CD1c-positive myeloid dendritic cell (primary cell): ENCODE results near the gene TGFBR2.
A peak's percentile ranks its signal among the peaks of the same experiment; 100 is the strongest.
"Not testable (repeated sequence)": the region's sequence is repeated elsewhere in the genome, so short reads cannot be mapped to it uniquely, and the experiment has no call there.

Experiments used
- DNase-seq: peaks from one replicate; pipeline ENCODE4 v3.0.0-alpha.2; 2016; ENCODE audit errors: extremely low spot score

The TGFBR2 gene

DNA sequence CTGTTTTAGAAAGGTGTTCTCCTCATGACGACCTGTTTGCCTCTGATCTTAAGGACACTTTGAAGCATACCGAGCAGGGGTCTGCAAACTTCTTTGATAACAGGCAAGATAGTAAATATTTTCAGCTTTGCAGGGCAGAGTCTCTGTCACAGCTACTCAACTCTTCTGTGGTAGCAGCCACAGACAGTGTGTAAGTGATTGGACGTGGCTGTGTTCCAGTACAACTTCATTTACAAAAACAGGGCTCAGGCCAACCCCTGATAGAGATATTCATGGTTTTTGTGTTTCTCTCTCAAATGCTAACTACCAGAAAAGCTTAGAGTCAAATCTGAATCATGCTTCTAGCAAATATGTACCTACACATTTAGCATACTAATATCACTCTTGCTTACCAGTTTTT, 51.5 kb downstream of the TGFBR2 start:
- no peak for DNase-seq

DNA sequence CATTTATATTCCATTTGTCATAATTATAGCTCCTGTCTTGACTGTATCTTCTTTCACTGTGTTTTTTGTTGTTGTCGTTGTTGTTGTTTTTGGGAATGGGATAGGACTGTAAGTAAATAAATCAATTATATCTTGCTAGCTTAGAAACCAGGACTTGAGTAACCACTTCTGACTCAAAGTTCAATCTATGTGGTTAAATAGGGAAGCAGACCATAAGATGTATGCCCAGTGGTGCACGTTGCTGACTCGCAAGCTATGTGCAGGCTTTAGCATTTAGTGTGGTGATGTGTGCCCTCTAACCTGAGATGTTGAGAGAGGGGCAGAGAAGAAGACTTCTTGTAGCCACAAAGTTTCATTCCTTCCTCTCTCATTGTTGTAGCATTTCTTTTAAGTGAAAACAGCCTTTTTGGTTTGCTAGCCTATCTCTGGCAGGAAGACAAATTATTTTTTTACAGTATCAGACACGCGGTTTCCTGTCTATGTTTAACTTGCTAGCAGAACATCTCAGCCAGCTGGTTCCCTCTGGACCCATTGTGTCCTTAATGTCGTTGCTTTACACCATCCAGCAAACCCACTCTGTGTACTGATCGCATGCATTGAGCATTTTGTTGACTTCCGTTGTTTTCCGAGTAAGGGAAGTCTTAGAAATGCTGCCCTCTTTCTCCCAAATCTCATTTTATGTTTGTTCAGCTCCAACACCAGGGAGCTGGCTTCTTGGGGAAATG, 52.1 kb downstream of the TGFBR2 start:
- DNase-seq: peak; percentile 81

DNA sequence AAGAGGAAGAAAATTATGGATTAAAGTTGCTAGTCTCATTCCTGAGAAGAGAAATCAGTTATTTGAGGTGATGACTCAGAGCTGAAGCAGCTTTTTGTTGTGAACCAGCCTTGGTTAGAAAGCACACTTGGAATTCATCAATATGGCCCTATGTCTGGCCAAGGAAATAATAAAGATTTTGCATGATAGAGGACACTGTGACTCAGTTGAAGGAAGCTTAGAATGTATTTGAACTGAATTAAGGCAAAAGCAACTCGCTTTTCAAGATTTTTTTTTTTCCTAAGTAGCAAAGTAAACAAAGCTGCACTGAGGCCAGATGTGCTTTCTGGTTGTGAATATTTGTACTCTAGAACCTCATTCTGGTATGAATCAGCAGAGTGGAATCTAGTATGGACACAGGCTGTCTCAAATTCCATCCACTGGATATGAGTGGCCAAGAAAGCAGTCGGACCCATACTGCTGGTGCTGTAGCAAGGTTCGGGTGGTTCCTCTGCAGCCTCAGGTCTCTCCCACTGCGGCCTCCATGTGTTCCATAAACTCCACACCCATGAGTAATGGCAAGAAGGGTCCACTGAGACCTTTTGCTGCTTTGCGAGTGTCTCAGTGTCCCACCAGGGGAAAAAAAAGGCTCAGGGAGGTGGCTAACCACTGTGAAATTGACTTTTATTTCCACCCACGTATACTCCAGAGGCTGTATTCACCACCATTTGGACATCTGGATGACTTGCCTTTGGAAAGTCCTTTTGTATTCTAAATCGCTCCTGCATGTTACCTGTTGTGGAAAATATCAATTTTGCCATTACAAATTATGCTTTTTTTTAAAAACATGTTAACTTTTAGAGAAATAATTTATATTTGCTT, 53.1 kb downstream of the TGFBR2 start:
- DNase-seq: peak; percentile 45

DNA sequence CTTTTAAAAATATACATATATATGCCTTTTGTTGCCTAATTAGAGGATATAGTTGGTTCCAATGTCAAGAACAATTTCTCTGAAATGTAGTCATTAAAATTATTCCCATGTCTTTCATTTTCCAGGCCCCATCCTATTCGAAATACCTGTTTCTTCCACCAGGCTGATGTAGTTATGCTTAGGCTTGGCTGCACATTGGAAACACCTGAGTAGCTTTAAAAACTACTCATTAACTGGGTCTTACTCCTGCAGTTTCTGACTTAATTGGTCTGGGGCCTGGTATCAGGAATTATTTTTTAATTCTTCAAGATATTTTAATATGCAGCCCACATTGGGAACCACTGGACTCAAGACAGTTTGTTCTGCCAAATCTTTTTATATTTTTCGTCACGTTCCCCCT, 53.7 kb downstream of the TGFBR2 start:
- DNase-seq: no peak

DNA sequence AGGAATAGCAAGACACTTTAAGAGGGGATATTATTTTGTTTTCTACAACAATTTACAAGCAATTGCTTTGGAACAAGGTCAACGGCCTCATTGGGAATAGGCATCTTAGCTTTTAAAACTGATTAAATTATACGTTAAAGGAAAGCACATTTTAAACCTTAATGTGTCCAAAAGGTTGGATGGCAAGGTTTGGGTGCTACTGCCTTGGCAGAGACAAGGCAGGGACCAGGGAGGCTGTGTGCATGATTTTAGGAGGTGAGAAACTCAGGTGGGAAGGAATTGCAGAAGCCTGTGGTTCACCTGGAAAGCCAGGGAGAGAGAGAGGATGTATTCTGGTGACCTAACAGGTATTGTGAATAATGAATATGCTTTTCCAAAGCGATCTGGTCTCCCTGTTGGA, 54.3 kb downstream of the TGFBR2 start:
- DNase-seq: no peak

DNA sequence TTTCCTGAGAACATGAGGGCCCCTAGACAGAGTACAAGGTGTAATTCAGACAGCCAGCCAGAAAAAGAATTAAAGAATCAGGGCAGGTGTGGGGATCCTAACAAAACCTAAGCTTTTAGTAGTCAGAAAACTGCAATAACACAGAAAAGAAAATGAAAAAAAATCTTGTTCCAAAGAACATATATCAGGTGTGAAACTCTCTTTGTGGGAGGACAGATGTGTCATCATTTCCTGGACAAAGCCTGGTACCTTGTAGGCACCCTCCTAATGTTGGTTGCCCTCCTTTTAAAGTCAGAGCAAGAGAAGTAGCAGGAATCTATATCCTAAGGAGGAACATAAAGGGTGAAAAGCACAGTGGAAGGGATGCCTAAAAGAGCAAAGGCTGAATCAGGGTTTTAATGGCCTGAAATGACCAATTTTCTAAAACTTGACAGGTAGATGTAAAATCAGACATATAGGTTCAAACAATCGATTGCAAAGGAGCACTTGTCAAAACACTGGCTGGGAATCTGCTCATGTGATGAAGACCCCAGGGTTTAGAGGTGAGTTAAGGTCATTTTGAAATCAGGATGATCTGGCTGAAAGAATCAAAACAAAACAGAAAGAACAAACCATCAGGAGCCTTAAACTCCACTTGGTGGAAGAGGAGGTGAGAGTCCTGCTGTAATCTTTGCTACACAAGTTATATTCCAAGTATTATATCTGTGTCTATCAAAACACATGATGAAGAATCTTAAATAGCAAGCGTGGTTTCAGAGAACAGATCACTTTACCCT, 54.9 kb downstream of the TGFBR2 start:
- DNase-seq: no peak

DNA sequence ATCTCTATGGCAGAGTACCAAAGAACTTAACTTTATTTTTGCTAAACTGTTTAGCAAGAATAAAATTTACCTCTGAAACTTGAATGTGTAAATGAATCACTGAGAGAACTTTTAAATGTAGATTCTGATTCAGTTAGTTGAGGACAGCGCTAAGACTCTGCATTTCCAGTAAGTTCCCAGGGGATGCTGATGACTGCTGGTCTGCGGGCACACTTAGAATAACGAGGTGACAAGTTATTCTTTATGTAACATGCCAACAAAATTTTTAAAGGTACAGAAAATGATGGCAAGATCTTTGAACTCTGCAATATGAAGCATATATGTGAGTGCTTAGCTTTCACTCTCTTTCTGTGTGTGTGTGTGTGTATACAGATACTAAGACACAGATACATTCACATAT, 56.4 kb downstream of the TGFBR2 start:
- DNase-seq: no peak

DNA sequence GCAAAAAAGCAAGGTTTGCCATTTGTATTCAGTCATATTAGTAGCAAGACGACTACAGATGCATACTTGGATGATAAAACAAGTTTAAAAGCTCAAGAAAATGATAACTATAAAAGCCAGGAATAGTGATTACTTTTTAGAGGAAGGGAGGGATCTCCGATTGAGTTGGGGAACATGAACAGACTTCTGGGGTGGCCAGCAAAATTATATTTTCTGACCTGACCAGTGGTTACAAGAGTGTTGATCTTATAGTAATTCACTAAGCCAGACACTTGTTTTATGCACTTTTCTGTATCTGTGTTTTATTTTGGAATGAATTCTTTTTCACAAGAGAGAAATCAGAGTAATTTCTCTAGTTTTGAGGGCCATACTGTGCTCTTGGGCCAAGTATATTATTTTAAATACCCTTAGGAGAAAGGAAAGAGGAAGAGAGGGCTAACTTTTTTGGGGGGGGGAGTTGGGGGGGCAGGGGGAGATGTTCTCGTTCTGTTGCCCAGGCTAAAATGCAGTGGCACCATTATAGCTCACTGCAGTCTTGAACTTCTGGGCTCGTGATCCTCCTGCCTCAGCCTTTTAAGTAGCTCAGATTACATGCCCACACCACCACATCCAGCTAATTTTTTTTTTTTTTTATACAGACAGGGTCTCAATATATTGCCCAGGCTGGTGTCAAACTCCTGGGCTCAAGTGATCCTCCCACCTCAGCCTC, 57.3 kb downstream of the TGFBR2 start:
- DNase-seq: no peak

DNA sequence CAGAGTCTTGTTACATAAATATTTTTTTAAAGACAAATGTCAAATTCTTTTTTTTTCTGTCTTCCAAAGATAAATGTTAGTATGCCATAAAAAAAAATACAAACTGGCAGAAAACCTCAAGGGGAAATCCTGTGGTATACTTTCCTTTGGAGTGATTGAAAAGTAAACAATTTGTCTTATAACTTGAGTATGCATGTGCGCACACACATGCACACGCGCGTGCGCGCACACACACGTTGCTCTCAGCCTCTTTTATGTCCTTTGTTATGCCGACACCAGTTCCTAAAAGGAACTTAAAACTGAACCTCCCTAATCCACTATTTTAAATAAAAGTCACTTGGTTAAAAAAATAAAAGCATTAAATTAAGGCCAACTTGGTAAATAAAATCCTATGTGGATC, 58.1 kb downstream of the TGFBR2 start:
- no peak for DNase-seq

DNA sequence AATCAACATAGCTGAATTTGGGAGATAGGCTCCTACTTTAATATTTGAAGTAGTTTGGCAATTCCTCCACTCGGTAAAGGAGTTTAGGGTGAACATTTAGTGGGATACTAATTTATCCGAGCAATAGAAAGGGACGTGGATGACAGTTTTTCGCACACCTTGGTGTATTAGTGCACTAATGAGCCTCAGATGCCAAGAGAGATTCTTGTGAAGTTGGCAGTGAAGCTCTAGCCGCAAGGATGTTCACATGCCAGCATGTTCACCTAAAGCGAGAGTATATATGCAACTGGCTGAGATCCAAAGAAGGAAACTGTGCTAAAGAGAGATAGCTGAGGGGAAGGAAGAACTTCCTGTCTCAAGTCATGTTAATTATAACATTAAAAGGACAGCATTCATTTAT, 58.5 kb downstream of the TGFBR2 start:
- peak; percentile 52 for DNase-seq

DNA sequence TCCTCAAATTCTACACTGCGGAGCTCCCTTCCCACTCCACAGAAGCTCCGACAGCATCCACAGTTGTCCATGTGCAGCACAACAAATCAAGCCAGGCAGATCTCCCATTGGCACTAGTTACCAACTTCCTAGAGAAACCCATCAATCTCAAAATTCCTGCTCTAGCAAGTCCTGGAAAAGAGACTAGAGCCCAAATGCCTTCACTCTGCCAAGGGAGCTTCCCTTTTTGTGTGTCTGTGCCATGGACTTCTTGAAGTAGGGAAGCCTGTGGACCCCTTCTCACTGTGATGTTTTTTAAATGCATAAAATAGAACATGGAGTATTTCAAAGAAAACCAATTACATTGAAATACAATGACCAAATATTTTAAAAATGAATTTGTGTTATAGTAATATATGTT, 59.1 kb downstream of the TGFBR2 start:
- no peak for DNase-seq

DNA sequence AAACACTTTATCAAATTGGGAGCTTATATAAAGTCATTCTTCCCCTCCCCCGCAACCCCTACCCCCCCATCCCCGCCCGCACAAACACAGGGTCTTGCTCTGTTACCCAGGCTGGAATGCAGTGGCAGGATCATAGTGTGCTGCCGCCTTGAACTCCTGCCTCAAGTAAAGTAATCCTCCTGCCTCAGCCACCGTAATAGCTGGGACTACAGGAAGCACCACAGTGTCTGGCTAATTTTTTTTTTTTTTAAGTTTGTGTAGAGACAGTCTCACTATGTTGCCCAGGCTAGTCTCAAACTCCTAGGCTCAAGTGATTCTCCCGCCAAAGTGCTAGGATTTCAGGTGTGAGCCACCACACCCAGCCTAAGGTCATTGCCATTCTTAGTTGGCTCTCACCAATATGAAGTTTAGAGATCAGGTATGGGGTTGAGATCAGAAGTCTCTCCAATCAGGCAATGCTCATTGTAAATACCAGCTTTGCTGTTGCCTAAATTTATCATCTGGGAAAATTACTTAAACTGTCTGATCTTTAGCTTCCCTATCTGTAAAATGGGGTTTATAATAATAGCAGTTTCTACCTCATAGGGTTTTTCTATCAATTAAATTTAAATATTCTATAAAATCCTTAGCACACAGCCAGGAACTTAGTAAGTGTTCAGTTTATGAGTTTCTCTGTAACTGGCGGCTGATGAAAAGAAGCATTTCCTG, 60.3 kb downstream of the TGFBR2 start:
- no peak for DNase-seq

DNA sequence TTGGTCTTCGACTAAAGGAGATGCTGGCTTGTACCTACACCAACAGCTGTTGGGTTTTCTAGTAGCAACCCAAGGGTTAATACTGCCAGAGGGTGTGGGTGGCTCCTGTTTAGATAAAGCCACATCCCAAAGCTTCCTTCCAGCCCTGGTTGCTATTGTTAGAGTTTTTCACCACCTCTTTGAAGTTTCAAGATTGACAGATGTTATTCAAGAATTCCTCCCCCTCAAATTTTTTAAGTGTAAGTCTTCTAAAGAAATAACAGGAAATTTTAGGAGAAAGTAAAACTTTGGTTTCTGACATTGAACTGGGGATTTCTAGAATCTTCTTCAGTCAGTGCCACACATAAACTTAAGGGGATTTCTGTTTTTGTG, 60.9 kb downstream of the TGFBR2 start:
- no peak for DNase-seq

DNA sequence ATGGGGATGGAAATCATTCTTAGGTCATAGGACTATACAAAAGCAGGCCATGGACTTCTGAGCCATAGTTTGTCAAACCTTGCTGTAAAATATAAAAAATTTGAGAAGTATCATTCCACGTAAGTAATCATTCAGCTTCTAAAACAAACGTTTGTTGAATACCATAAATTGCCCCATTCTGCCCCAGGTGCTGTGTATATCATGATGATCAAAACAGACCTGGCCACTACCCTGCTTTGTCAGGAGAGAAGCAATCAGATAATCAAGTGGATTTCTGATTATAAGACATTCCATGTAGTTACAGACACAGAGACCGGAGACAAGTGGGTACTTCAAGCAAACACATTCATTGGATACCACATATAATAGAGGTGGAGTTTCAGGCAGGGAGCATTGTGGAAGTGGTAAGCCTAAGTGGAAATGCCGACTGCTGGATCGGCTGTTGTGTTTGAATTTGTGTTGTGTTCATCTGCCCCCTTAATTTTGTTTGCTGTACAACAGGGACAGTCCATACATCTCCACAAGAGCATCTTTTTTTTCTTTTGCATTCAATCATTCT, 61.7 kb downstream of the TGFBR2 start:
- no peak for DNase-seq

DNA sequence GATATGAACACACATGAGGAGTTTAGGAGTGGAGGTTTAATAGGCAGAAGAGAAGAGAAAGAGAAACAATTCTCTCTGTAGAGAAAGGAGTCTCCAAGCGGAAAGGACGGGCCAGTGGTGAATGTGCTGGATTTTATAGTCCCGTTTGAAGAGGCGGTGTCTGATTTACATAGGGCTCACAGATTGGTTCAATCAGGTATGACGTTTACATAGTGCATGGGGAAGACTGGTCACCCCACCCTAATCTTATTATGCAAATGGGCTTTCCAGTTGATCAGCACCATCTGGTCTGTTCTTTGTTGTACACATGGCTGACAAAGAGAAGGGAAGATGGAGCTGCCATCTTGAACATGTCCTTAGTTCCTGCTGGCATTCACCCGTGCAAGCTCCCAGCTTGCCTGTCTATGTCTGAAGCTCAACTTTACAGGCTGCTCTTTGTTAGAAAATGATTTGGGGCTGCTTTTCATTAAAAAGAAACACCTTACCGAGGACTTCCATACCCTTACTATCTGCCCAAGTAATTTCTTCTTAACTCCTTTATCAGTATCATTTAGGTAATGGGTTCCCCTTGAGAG, 63.0 kb downstream of the TGFBR2 start:
- DNase-seq: not testable (repeated sequence)

DNA sequence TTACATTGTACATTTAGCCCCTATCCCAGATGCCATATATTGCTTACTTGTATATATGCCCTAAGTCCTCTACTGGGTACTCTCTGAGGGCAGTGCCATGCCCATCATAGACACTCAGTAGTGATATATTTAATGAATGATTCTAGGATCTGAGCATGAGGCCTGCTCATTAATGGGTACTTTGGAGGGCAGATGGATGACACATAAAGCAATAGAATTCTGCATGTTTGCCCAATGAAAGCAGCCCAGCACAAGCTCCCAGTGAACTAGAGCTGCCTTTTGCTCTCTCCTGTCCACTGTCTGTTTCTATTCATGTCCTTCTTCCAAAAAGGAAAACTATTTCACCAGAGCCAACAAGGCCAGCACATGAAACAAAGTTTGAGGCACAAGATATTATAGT, 63.9 kb downstream of the TGFBR2 start:
- DNase-seq: no peak

DNA sequence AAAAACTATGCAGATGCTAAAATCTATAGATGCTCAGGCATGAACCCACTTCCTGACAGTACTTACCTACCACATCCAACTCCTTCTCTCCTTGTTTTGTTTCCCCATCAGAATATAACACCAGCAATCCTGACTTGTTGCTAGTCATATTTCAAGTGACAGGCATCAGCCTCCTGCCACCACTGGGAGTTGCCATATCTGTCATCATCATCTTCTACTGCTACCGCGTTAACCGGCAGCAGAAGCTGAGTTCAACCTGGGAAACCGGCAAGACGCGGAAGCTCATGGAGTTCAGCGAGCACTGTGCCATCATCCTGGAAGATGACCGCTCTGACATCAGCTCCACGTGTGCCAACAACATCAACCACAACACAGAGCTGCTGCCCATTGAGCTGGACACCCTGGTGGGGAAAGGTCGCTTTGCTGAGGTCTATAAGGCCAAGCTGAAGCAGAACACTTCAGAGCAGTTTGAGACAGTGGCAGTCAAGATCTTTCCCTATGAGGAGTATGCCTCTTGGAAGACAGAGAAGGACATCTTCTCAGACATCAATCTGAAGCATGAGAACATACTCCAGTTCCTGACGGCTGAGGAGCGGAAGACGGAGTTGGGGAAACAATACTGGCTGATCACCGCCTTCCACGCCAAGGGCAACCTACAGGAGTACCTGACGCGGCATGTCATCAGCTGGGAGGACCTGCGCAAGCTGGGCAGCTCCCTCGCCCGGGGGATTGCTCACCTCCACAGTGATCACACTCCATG, 65.3 kb downstream of the TGFBR2 start:
- no peak for DNase-seq

DNA sequence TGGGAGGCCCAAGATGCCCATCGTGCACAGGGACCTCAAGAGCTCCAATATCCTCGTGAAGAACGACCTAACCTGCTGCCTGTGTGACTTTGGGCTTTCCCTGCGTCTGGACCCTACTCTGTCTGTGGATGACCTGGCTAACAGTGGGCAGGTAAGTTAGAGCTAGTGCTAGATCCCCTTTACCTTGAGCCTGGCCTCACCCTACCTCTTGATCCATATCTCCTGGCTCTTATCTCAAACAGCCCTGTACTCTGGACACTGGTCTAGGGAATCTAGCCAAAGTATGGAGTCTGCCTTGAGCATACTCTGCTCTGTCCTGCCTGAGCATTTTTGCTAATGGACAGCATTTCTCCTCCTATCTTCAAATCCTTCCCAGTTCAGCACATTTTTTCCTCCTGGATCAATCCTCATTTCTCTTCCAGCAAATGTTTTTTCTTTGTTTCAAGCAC, 65.9 kb downstream of the TGFBR2 start:
- no peak for DNase-seq

DNA sequence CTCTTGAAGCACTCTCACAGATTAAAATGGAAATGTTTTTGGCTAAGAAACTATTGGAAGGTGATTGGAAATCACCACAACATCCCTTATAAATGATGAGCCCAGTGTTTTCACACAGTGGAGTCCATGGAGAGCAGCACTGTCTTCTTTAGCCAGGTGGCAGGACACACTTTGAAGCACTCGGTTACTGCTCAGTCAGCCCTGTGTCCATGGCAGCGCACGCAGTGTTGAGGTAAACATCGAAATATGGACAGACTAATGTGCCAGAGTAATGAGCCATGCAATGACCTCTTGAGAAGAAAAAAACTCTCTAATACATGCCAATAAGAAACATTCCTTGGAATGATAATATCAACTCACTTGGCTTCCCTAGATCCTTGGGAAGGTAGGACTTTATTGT, 66.6 kb downstream of the TGFBR2 start:
- no peak for DNase-seq
